Limb (tissue), 2 donors: ENCODE results near the gene DDO.
"Not testable (repeated sequence)": the region's sequence is repeated elsewhere in the genome, so short reads cannot be mapped to it uniquely, and the experiment has no call there.

Experiments
- DNase-seq, 2 donors: peaks; one replicate each; pipeline ENCODE4 v3.0.0-alpha.2; 2016; ENCODE audit errors: extremely low spot score in 2 of 2

The DDO gene

DNA sequence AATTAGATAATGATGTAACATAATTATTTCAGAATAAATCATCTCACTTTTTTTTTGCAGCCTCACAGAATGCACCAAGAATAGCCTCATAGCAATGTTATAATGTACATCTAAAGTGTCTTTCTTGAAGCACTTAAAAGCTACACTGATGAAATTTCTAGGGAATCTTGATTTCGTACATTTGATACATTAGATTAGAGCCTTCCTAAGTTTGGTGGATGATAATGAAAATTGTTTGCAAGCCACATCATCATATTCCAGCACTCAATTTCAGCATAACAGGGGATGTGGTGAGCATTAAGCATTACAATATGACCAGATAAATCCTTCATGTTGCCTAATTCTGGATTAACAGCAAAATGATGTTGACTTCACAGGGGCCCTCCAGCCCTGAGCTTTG, 47.5 kb downstream of the DDO start:
- no peak for DNase-seq

GRCh38 chr6:110366975-110367374, 48.4 kb downstream of the DDO start:
- DNase-seq = no peak

- no peak for DNase-seq
These were observed 49.1 kb downstream of the DDO start for GRCh38 chr6:110366256-110366655.

DNA sequence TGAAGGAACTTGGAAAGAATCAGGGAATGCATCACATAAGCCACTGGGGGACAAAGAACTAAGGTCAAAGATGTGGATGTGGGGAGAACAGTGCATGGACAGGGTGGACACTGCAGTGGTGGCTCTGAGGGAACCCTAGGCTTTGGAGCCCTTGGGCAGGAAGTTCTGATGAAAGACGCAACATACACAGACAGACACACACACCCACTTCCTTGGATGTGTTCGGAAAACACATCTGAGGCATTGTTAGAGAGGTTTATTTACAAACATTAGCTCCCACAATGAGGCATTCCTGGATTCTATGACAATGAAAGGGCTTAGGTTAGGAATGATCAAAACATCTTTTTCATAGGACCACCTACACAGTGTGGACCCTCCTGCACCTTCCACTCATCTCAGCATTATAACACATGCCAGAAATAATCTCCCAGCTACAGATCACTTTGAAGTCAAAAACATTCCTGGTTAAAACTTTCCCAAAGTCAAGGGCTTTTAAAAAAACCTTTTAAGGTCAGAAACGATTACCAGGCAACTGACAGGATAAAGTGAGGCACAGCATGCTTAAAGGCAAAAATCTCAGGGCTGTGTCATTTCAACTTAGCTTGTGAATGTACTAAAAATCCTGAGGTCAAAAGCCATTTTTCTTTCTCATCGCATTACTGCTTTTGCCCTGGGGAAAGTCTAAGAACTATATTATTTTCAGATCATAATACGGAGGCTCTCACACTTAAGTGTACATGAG, 50.8 kb downstream of the DDO start:
- DNase-seq = no peak

- no peak for DNase-seq
These were observed 51.6 kb downstream of the DDO start for GRCh38 chr6:110363748-110364147.

GRCh38 chr6:110360676-110361075, 54.7 kb downstream of the DDO start:
- DNase-seq = no peak

DNA sequence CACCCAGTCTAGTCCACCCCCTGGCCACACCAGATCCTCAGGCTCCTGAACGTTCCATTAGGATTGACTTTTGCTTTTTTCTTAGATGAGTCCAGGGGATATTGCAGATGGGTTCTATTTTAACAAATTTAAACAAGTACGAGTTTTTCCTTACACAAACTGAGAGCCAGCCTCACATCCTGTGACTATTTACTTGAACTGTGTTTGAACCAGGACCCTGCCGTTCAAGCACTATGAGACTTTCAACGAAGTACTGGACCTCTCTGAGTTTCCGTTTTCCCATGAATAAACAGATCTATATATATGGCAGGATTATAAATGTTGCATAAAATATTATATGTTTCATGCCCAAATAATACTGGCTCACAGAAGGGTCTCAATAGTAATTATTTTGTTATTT, 55.8 kb downstream of the DDO start:
- no peak for DNase-seq

GRCh38 chr6:110358553-110359160, 56.7 kb downstream of the DDO start:
- DNase-seq = no peak

DNA sequence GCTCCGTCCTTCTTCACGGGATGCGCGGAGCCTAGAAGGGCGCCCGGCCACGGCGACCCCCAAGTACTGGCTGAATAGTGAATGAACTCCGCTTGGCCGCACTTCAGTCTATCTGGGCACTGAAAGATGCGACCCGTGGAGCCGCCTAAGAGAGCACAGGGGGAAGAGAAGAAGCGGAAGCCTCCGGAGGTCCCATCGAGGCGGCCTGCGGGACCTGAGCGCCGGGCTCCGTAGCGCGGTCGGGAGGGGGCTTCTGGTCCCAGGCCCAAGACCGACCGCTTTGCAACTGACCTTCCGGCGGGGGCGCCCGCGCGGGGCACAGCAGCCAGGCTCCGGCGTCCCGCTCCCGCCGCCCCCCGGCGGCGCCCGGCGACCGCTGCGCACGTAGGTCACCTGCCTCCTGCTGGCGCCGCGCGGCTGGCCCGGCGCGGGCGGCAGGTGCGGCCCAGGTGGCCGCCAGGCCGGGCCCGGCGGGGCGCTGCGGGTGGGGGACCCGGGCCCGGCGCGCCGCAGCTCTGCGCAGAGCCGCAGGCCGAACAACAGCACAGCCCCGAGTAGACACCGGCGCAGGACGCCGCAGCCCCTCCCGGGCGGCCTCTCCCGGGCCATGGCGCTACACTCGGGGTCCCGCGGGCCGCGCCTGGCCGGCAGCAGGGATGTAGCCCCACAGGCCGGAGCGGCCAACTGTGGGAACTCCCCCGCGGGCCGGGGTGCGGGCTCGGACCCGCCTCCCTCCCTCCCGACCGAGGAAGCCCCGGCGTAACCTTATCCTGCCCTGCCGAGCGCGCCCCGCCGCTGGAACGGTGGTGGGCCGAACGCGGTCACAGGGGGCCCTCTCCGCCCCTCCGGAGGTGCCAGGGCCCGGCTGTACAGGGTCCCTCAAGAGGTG, 57.5 kb downstream of the DDO start, which contains the start of gene METTL24:
TSS of gene METTL24 (minus strand) at position 686 of the 889 bp plus-strand sequence. CDS start at position 609, 77 bp downstream.
- DNase-seq = peak in 1 of 2 donors; percentile 68

DNA sequence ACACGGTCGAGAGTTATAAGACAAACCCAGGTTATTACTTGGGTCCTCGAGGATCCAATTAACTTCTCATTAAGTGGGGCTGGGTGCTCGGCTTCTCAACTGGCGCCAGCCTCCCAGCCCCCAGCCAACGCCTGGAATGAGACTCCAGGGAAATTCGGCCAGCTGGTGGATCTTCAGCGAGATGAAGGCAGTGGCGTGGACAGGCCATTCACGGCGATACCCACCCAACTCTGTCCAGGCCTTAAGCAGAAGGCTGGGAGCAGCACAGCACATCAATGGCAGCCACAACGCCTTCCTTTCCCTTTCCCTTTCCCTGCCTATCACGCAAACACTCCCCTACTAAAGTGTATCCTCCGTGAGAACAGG, 58.1 kb downstream of the DDO start:
- no peak for DNase-seq

- no peak for DNase-seq
These were observed 58.6 kb downstream of the DDO start for GRCh38 chr6:110356778-110357177.

DNA sequence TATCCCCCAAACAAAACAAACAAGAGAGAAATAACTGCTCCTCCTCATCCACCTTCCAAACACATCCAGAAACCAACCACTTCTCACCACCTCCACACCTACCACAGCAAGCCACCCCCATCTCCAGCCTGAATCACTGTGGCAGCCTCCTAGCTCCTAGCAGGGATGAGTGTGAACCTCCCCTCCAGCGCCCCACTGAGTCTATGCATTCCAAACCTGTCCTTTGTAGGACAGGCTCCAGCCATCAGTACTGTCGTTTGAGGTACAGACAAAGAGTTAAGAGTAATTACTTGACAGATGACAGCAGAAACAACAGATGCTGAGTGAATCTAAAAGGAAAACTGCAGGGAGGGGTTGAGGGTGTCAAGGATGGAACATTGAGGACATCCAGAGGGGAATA, 59.6 kb downstream of the DDO start:
- no peak for DNase-seq

- DNase-seq = no peak
These were observed 60.4 kb downstream of the DDO start for GRCh38 chr6:110355022-110355421.

DNA sequence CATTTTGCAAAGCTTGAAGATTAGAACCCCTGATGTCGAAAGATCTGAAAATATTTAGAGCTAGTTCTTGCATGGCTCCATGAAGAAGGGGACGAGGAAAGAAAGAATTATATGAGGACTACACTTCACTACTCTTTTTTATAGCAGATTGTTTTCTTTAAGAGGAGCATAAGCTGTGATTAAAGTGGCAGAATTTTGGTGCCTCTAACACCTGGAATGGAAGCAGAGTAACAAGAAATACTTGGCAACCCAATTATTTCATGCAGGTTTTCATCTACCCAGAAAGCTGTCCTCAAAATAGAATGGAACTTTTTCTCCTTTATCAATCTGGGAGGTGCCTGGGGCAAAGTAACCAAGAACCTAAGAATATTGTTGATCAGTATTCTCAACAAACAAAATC, 61.2 kb downstream of the DDO start:
- no peak for DNase-seq

DNA sequence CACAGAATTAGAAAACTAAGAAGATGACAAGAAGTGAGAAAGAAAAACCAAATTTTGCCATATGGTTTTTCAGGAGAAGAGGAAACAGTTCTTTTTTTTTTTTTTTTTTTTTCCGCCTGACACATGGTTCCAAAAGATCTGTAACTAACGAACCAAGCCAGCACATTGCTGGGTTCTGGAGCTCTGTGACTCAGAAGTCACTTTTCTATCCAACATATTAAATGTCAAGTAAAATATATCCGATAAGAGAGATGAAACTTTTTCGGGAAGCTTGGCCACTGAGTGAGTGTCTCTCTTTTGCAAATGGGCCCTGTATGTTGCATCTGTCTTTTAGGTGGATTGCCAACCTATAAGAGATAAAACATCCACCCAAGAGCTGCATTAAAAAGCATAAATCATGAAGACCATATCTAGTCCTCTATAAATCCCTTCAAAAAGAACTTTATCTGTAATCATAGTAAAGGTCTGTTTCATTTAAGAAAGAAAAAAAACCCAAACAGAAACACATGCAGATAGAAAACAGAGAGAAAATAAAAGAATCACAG, 61.8 kb downstream of the DDO start:
- DNase-seq = no peak

GRCh38 chr6:110352563-110353262, 62.7 kb downstream of the DDO start:
- DNase-seq = no peak

- DNase-seq = no peak
These were observed 63.4 kb downstream of the DDO start for GRCh38 chr6:110351986-110352385.

DNA sequence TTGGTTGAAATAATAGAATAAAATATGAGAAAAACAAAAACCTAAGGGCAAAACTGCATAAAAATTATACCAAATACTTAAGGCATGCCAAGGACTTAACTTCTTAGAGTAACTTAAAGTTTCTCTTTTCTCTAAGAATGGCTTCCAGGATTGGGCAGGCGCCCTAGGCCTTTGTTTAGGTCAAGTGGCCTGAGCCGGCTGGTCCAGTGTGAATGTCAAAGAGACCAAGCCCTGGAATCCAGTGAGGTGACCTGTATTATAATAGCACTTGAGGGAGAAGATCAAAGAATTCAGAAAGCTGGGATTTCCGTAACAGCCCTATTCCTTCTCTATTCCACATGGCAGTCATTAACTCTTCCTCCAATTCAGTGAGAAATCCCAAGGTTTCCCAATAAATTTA, 63.8 kb downstream of the DDO start:
- no peak for DNase-seq

GRCh38 chr6:110350593-110350992, 64.8 kb downstream of the DDO start:
- not testable (repeated sequence) for DNase-seq

DNA sequence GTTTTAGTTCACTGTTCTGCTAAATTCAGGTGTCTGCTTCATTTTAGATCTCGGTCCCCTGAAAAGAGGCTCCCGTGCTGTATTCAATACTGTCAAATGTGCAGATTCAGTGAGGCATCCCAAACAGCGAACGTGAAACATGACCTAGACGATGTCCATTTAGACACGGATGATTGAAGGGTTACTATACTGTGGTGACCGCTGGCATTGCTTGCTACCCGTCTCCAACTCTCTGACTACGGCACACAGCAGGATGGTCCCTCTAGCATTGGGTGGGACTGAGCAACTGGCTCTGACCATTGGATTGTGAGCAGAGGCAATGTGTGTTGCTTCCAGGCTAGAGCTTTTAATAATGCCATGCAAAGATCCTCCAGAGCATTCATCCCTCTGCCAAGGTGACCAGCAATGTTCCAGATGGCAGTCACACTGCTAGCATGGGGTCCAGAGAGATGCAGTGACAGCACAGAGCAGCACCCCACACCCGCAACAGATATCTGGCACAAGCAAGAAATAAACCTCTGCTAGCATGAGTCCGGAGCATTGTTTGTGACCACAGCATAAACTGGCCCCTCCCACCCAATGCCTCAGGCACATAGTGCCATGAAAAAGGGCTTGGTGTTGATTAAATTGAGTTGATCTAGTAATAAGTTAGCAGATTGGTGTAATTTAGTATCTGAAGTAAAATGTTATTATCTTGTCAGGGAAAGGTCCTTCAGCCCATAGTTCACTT, 66.2 kb downstream of the DDO start:
- DNase-seq = no peak

DNA sequence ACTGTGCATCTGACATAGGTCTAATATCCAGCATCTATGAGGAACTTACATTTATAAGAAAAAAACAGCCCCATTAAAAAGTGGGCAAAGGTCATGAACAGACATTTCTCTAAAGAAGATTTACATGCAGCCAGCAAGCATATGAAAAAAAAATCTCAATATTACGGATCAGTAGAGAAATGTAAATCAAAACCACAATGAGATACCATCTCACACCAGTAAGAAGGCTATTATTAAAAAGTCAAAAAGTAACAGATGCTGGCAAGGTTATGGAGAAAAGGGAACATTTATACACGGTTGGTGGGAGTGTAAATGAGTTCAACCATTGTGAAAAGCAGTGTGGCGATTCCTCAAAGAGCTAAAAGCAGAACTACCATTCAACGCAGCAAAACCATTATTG, 70.3 kb downstream of the DDO start:
- no peak for DNase-seq
